ENCODE data around the gene FNBP1L.

The FNBP1L gene

GRCh38 chr1:93447481-93448291 lies at the start of gene FNBP1L:
TSS of gene FNBP1L (plus strand) at chr1:93448118. CDS start at chr1:93448282, 164 bp downstream.
- TF ChIP-seq CTCF (IDR thresholded peaks at IDR 0.05) = no peak

DNA sequence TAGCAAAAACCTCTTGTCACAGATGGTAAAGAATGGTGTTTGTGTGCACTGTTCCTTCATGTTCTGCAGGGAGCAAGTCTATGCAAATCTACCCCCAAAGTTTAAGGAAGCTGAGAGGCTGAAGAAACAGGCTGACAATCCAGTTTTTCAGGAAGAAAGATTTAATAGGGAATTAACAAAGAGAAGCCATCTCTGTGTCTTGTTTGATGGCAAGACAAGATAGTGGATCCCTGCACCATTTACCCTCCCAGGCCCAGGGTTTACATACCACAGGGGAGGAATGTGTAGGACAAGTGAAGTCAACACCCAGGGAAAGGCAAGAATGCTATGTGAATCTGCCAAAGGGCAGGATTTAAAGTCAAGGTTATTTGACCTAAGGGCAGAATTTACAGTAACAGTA lies 48.1 kb upstream of the FNBP1L start:
- TF ChIP-seq CTCF (IDR thresholded peaks at IDR 0.05) = no peak

DNA sequence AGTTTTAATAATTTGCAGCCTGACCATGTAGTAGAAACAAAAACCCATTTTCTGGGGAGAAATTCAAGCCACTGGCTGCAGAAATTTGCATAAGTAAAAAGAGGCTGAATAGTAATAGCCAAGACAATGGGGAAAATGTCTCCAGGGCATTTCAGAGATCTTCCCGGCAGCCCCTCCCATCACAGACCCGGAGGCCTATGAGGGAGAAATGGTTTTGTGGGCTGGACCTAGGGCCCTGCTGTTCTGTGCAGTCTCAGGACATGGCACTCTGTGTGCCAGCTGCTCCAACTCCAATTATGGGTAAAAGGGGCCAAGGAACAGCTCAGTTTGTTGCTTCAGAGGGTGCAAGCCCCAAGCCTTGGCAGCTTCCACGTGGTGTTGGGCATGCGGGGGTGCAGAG lies 39.7 kb upstream of the FNBP1L start:
- TF ChIP-seq CTCF (IDR thresholded peaks at IDR 0.05) = no peak

DNA sequence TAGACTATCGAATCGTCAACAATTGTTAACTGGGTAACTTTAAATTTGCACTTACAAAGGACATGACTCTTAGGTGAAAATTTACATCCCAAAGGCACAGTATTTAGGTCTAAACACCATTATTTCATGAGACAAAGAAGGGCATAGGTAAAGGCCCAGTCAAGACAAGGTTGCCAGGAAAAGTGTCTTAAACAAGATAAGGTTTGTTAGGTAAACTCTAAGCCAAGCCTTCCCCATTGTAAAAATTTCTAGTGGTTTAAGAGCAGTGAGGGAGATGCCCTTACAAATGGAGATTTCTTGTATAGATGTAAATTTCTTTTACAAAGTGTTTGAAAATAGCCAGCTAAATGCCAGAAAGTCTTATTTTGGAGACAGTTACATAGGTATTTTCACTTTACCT lies 36.9 kb upstream of the FNBP1L start:
- TF ChIP-seq CTCF (IDR thresholded peaks at IDR 0.05) = no peak

- no peak for TF ChIP-seq CTCF (IDR thresholded peaks at IDR 0.05)
Measured at GRCh38 chr1:93414749-93415148, 33.2 kb upstream of the FNBP1L start.

DNA sequence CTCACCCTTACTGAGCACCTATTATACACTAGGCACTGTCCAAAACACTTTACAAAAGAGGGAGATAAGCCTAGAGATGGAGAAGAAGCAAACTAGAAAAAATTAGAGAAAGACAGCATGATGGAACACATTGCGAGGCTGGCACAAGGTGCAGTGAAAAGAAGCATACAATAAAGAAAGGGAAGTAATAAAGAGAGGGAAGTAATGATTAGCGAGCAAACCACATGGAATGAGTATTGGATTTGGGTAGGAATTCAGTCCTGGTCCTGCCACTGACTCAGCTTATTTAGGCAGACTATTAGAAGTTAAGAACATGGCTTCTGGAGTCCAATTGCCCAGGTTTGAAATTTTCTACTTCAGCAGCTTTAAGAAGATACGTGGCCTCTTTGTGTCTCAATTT lies 32.6 kb upstream of the FNBP1L start:
- TF ChIP-seq CTCF (IDR thresholded peaks at IDR 0.05) = no peak

GRCh38 chr1:93416183-93416582 lies 31.7 kb upstream of the FNBP1L start:
- TF ChIP-seq CTCF (IDR thresholded peaks at IDR 0.05) = no peak

DNA sequence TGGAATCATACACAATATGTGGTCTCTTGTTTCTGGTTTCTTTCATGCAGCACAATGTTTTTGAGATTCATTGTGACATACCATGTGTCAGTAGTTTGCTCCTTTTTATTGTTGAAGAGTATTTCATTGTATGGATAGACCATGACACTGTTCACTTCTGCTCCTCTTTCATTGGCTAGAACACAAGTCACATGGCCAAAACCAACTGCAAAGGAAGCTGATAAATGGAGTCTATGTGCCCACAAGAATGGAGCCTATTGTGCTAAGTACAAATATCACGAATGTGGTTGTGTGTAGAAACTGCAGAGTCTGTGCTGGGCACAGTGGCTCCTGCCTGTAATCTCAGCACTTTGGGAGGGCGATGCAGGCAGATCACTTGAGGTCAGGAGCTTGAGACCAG lies 28.6 kb upstream of the FNBP1L start:
- no peak for TF ChIP-seq CTCF (IDR thresholded peaks at IDR 0.05)
